ENCODE measurements around the gene LAMC1.
A peak's percentile ranks its signal among the peaks of the same experiment; 100 is the strongest.

The LAMC1 gene

GRCh38 chr1:183023146-183023600 is at the start of gene LAMC1:
Gene LAMC1, plus strand, starts transcription at chr1:183023420. Its CDS starts 297 bp downstream, at chr1:183023717.
- Histone ChIP-seq H3K27ac (peak within 1 kb of the TSS; percentile 100), H3K4me3 (peak within 1 kb of the TSS; percentile 96)
- peak; percentile 83 for DNase-seq (ENCODE audit: low spot score)
- TF ChIP-seq CTCF (IDR thresholded peaks at IDR 0.05) = no peak

- Histone ChIP-seq H3K4me3 (no peak overlapping the region), H3K27ac (no peak overlapping the region)
- no peak for TF ChIP-seq CTCF (IDR thresholded peaks at IDR 0.05)
- DNase-seq (ENCODE audit: low spot score) = no peak
These were observed 48.6 kb upstream of the LAMC1 start for GRCh38 chr1:182974506-182975191.

- Histone ChIP-seq H3K27ac (no peak overlapping the region), H3K4me3 (no peak overlapping the region)
- DNase-seq (ENCODE audit: low spot score) = no peak
- no peak for TF ChIP-seq CTCF (IDR thresholded peaks at IDR 0.05)
These were observed 45.7 kb upstream of the LAMC1 start for GRCh38 chr1:182977480-182977879.

GRCh38 chr1:182978151-182978853 is 44.9 kb upstream of the LAMC1 start:
- Histone ChIP-seq H3K27ac (no peak overlapping the region), H3K4me3 (no peak overlapping the region)
- DNase-seq (ENCODE audit: low spot score) = no peak
- no peak for TF ChIP-seq CTCF (IDR thresholded peaks at IDR 0.05)

- no peak overlapping the region for H3K4me3 ChIP-seq
- H3K27ac ChIP-seq = no peak overlapping the region
- no peak for TF ChIP-seq CTCF (IDR thresholded peaks at IDR 0.05)
- DNase-seq (ENCODE audit: low spot score) = no peak
These were observed 39.1 kb upstream of the LAMC1 start for GRCh38 chr1:182984138-182984537.

- no peak for DNase-seq (ENCODE audit: low spot score)
- Histone ChIP-seq H3K4me3 (no peak overlapping the region), H3K27ac (no peak overlapping the region)
- TF ChIP-seq CTCF (IDR thresholded peaks at IDR 0.05) = no peak
These were observed 38.6 kb upstream of the LAMC1 start for GRCh38 chr1:182984621-182985020.

- no peak overlapping the region for H3K4me3 ChIP-seq
- no peak for DNase-seq (ENCODE audit: low spot score)
- TF ChIP-seq CTCF (IDR thresholded peaks at IDR 0.05) = no peak
- H3K27ac ChIP-seq = no peak overlapping the region
These were observed 37.3 kb upstream of the LAMC1 start for GRCh38 chr1:182985876-182986275.

Measured in coronary artery (tissue), 2 donors.